ENCODE results near the gene STK31.
"Not testable (repeated sequence)": the region's sequence is repeated elsewhere in the genome, so short reads cannot be mapped to it uniquely, and the experiment has no call there.

Gene STK31

GRCh38 chr7:23714579-23714978, 4.6 kb downstream of the STK31 start:
- DNase-seq: no peak

- DNase-seq: no peak
Measured at GRCh38 chr7:23715099-23715498, 5.1 kb downstream of the STK31 start.

GRCh38 chr7:23717788-23718187, 7.8 kb downstream of the STK31 start:
- DNase-seq: no peak

- no peak for DNase-seq
Measured at GRCh38 chr7:23721456-23721855, 11.4 kb downstream of the STK31 start.

- DNase-seq: not testable (repeated sequence)
Measured at GRCh38 chr7:23722587-23723216, 12.7 kb downstream of the STK31 start.

GRCh38 chr7:23724113-23724512, 14.1 kb downstream of the STK31 start:
- not testable (repeated sequence) for DNase-seq

GRCh38 chr7:23742051-23742450, 32.0 kb downstream of the STK31 start:
- no peak for DNase-seq

GRCh38 chr7:23743226-23743625, 33.2 kb downstream of the STK31 start:
- DNase-seq: no peak

GRCh38 chr7:23746629-23747028, 36.6 kb downstream of the STK31 start:
- no peak for DNase-seq

- no peak for DNase-seq
Measured at GRCh38 chr7:23751852-23752251, 41.8 kb downstream of the STK31 start.

- not testable (repeated sequence) for DNase-seq
Measured at GRCh38 chr7:23758839-23759238, 48.8 kb downstream of the STK31 start.

GRCh38 chr7:23759671-23760391, 49.8 kb downstream of the STK31 start:
- no peak for DNase-seq

GRCh38 chr7:23765943-23766342, 55.9 kb downstream of the STK31 start:
- no peak for DNase-seq

- no peak for DNase-seq
Measured at GRCh38 chr7:23767514-23767913, 57.5 kb downstream of the STK31 start.

- DNase-seq: no peak
Measured at GRCh38 chr7:23768022-23768421, 58.0 kb downstream of the STK31 start.

- not testable (repeated sequence) for DNase-seq
Measured at GRCh38 chr7:23779185-23779800, 69.3 kb downstream of the STK31 start.

- no peak for DNase-seq
Measured at GRCh38 chr7:23783115-23783514, 73.1 kb downstream of the STK31 start.

GRCh38 chr7:23787272-23787671, 77.3 kb downstream of the STK31 start:
- no peak for DNase-seq

- no peak for DNase-seq
Measured at GRCh38 chr7:23788843-23789242, 78.8 kb downstream of the STK31 start.

- no peak for DNase-seq
Measured at GRCh38 chr7:23791721-23792120, 81.7 kb downstream of the STK31 start.

GRCh38 chr7:23802720-23803397, 92.8 kb downstream of the STK31 start:
- no peak for DNase-seq

- DNase-seq: no peak
Measured at GRCh38 chr7:23804707-23805106, 94.7 kb downstream of the STK31 start.

- DNase-seq: no peak
Measured at GRCh38 chr7:23808421-23808820, 98.4 kb downstream of the STK31 start.

GRCh38 chr7:23810099-23810498, 100.1 kb downstream of the STK31 start:
- no peak for DNase-seq
